GM21528 (cell line): Measurements from ENCODE around the gene PSEN2.
"Not testable (repeated sequence)": the region's sequence is repeated elsewhere in the genome, so short reads cannot be mapped to it uniquely, and the experiment has no call there.

ENCODE experiments used
- ATAC-seq: cut with Tn5 transposase; IDR thresholded peaks from one replicate; pipeline ENCODE4 v1.9.1; 2021; ENCODE audit warnings: mild to moderate bottlenecking, moderate library complexity; ENCODE audit not compliant: unreplicated experiment, low FRiP score

The PSEN2 gene

GRCh38 chr1:226908913-226909312 lies 38.5 kb downstream of the PSEN2 start:
- no peak for ATAC-seq

GRCh38 chr1:226912587-226913176 lies 42.3 kb downstream of the PSEN2 start:
- no peak for ATAC-seq

- peak; percentile 29 for ATAC-seq
Measured at GRCh38 chr1:226915672-226915995, 45.2 kb downstream of the PSEN2 start.

GRCh38 chr1:226916497-226916896 lies 46.1 kb downstream of the PSEN2 start:
- no peak for ATAC-seq

- ATAC-seq = no peak
Measured at GRCh38 chr1:226919587-226919986, 49.2 kb downstream of the PSEN2 start.

GRCh38 chr1:226919995-226920394 lies 49.6 kb downstream of the PSEN2 start:
- ATAC-seq = no peak

- no peak for ATAC-seq
Measured at GRCh38 chr1:226920446-226920894, 50.1 kb downstream of the PSEN2 start.

GRCh38 chr1:226921504-226921903 lies 51.1 kb downstream of the PSEN2 start:
- ATAC-seq = no peak

- ATAC-seq = not testable (repeated sequence)
Measured at GRCh38 chr1:226929260-226930111, 59.1 kb downstream of the PSEN2 start.

- ATAC-seq = no peak
Measured at GRCh38 chr1:226934483-226935237, 64.2 kb downstream of the PSEN2 start.

- no peak for ATAC-seq
Measured at GRCh38 chr1:226937940-226938725, 67.7 kb downstream of the PSEN2 start.

- no peak for ATAC-seq
Measured at GRCh38 chr1:226938903-226939437, 68.6 kb downstream of the PSEN2 start.

GRCh38 chr1:226939438-226940028 lies 69.1 kb downstream of the PSEN2 start:
- ATAC-seq = peak; percentile 47

- peak; percentile 99 for ATAC-seq
Measured at GRCh38 chr1:226940029-226940805, 69.8 kb downstream of the PSEN2 start, which contains the start of gene COQ8A. TSS of gene COQ8A (plus strand) at chr1:226940294. CDS start at chr1:226961386, 21,092 bp downstream.

GRCh38 chr1:226940806-226941067 lies 70.3 kb downstream of the PSEN2 start:
- ATAC-seq = no peak

- no peak for ATAC-seq
Measured at GRCh38 chr1:226942392-226942791, 72.0 kb downstream of the PSEN2 start.

- no peak for ATAC-seq
Measured at GRCh38 chr1:226943156-226943555, 72.7 kb downstream of the PSEN2 start.

GRCh38 chr1:226943927-226944326 lies 73.5 kb downstream of the PSEN2 start:
- ATAC-seq = no peak

GRCh38 chr1:226945106-226945857 lies 74.9 kb downstream of the PSEN2 start:
- no peak for ATAC-seq
